SH-SY5Y (cell line): ENCODE measurements around the gene CCT3.

Experiments
- GATA2 ChIP-seq: IDR thresholded peaks from 2 replicates; pipeline ENCODE4 v1.6.1; 2011; ENCODE audit warnings: mild to moderate bottlenecking, low read depth, low read length
- GATA3 ChIP-seq: IDR thresholded peaks from 2 replicates; pipeline ENCODE4 v1.6.1; 2011; ENCODE audit warnings: low read depth, mild to moderate bottlenecking, low read length, moderate library complexity

GRCh38 chr1:156384658-156385057 is 46.6 kb upstream of the CCT3 start:
- TF ChIP-seq GATA2 = no peak
- TF ChIP-seq GATA3 = no peak
